Right cardiac atrium (tissue), 5 donors: ENCODE results near the gene OR10J1. TPM values are rescaled to one million over a fixed set of nuclear protein-coding genes. Genes with fewer than 3 reads are reported as not detected.
"Not testable (repeated sequence)": the region's sequence is repeated elsewhere in the genome, so short reads cannot be mapped to it uniquely, and the experiment has no call there.

Source experiments
- ATAC-seq, 2 donors: fragments of 200-7000 bp; cut with Tn5 transposase; one replicate each; pipeline versions ENCODE4 v1.8.0 to v1.9.1; 2020; ENCODE audit warnings: moderate library complexity in 2 of 2, mild to moderate bottlenecking in 1 of 2
- DNase-seq, 3 donors: peaks; one replicate each; pipeline ENCODE4 v3.0.0-alpha.2; 2020
- H3K27ac ChIP-seq: one replicate; pipeline ENCODE4 v1.5.1; 2013; ENCODE audit warnings: mild to moderate bottlenecking, low read length, control low read depth, moderate library complexity
- H3K27me3 ChIP-seq: one replicate; pipeline ENCODE4 v1.6.1; 2013; ENCODE audit not compliant: control insufficient read depth, insufficient read depth
- H3K4me1 ChIP-seq: one replicate; pipeline ENCODE4 v1.6.1; 2013; ENCODE audit warnings: low read length; ENCODE audit not compliant: control insufficient read depth, insufficient read depth
- H3K4me3 ChIP-seq: one replicate; pipeline ENCODE4 v1.5.1; 2013; ENCODE audit warnings: low read length, control low read depth
- H3K9me3 ChIP-seq: one replicate; pipeline ENCODE4 v1.6.1; 2013; ENCODE audit warnings: low read length; ENCODE audit not compliant: control insufficient read depth
- WGBS: extraction: QIAGEN DNeasy Blood & Tissue Kit; methylation state at CpG from one replicate; pipeline ENCODE4 v1.1.7; 2013; 5-methylcytosine and 5-hydroxymethylcytosine counted together
- intact Hi-C, 4 donors: fragments of 100-400 bp; cut with DNase I; formaldehyde crosslinking; loops; one replicate each; pipeline versions ENCODE4 v1.11.0 to v1.14.0; 2022 to 2023
- polyA plus RNA-seq: library from polyadenylated mRNA; stranded (reverse); fragments of 200-250 nt; gene quantifications from one replicate; pipeline ENCODE4 v1.2.3, GENCODE V29; 2013
- total RNA-seq, 4 donors: library from RNA; stranded (reverse); fragmentation: NEBNext Ultra II Directional; extraction: Animal tissue kit (Norgen Biotek cat#: 25700); gene quantifications; one replicate each; pipeline ENCODE4 v1.2.1, GENCODE V29; 2021
- donor health status: healthy with polysubstance abuse.
- donor health status: DM: no; HTN: yes; CAD: no.
- donor health status: DM: no; HTN: no; CAD: no.
- donor health status: DM: no; HTN: yes; CAD: no; lungs with severe emphysema.
- donor health status: DM: yes; HTN: yes; CAD: no.

OR10J1 gene
- total and polyA plus RNA-seq, 5 donors: not detected

DNA sequence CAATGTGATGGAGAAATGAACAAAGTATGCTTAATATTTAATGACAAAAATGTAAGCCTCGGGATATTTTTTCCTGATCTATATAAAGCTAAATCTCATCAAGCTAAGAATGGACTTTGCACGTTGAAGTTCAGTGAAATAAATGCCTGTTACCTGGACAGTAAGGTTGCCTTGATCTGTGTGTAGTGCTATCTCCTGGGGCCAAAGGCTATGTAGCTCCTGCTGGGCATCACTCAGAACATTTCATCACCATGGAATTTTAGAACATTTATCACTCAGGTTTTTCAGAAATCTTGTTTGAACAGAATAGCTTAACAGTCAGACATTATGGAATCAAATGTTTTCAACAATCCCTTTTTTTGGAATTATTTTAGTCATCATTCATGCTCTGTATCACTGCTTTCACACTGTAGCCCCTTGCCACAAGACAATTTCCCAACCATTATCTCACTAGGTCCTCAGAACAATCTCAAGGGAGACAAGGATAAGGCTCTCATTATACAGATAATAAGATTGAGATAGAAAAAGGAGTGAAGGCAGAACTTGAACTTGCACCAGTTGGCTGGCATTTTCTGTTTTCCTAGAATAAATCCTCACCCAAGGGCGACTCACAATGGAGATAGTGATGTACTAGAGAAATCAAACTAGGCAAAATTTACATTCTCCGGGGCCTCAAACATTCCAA lies 3.7 kb downstream of the OR10J1 start:
- no peak overlapping the region for H3K27ac ChIP-seq
- H3K27me3 ChIP-seq: no peaks in the 10 kb centered on the region
- no peak for DNase-seq
- intact Hi-C loops: no loop called here
- H3K4me3 ChIP-seq: no peak overlapping the region
- ATAC-seq: no peak
- no peaks in the 10 kb centered on the region for H3K9me3 ChIP-seq
- no peaks in the 10 kb centered on the region for H3K4me1 ChIP-seq
- WGBS: 62% methylated on average over 4 of the region's 4 CpGs

DNA sequence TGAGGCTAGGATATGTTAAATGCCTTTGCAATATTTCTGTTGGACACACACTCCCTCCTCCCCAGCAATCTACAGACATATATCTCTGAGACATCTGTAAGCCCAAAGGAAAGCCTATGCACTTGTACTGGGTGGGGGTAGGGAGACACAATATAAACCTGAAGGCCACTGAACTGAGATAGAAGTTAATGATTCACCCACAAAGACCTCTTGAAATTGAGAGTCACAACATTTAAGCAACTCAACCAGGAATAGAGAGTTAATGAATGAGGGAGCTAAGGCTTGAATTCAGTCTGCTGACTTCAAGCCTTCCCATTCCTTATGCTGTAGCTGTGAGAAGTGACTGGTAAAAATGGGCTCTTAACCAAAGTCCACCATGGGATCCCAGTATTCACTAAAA lies 5.0 kb downstream of the OR10J1 start:
- ATAC-seq (no peak), DNase-seq (no peak)
- no peaks in the 10 kb centered on the region for H3K4me1 ChIP-seq
- intact Hi-C loops: no loop called here
- no peaks in the 10 kb centered on the region for H3K9me3 ChIP-seq
- no peaks in the 10 kb centered on the region for H3K27me3 ChIP-seq
- no peak overlapping the region for H3K4me3 ChIP-seq
- H3K27ac ChIP-seq: no peak overlapping the region

DNA sequence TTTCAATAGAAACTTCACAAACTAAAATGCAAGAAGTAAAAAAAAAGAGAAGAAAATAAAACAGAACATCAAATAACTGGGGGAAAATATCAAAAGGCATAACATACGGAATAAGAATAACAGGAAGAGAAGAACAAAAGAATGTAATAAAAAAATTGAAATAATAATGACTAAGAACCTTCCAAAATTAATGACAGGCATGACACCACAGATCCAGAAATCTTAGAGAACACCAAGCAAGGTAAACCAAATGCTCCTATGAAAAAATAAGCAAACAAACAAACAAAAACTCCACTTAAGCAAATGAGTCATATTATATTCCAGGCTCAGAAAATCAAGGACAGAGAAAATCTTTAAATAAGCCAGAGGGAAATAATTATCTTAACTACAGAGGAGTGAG lies 8.7 kb downstream of the OR10J1 start:
- H3K4me1 ChIP-seq: no peaks in the 10 kb centered on the region
- H3K9me3 ChIP-seq: no peaks in the 10 kb centered on the region
- intact Hi-C loops: no loop called here
- no peak for ATAC-seq
- 71% methylated on average over 1 of the region's 1 CpG for WGBS
- DNase-seq: no peak
- no peak overlapping the region for H3K27ac ChIP-seq
- no peak overlapping the region for H3K4me3 ChIP-seq
- H3K27me3 ChIP-seq: no peaks in the 10 kb centered on the region

DNA sequence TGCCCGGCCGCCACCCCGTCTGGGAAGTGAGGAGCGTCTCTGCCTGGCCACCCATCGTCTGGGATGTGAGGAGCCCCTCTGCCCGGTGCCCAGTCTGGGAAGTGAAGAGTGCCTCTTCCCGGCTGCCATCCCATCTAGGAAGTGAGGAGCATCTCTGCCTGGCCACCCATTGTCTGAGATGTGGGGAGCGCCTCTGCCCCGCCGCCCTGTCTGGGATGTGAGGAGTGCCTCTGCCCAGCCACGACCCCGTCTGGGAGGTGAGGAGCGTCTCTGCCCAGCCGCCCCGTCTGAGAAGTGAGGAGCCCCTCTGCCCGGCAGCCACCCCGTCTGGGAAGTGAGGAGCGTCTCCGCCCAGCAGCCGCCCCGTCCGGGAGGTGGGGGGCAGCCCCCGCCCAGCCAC lies 10.1 kb downstream of the OR10J1 start:
- H3K27ac ChIP-seq, H3K4me1 ChIP-seq, H3K4me3 ChIP-seq, H3K9me3 ChIP-seq, ATAC-seq, H3K27me3 ChIP-seq, DNase-seq, intact Hi-C loops: not testable (repeated sequence)
- WGBS: 92% methylated on average over 18 of the region's 23 CpGs

DNA sequence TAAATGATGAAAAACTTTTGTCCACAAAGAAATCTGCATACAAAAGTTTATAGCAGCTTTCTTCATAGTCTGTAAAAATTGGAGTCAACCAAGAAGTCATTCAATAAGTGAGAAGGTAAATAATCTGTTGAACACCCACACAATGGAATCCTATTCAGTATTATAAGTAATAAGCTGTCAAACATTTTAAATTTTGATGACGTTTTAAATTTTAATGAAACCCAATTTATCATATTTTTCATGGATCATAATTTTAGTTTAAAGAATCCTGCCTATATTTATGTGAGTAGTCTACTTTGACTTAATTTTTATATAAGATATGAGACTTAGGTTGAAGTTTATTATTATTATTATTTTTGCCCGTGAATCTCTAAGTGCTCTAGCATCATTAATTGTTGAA lies 20.0 kb downstream of the OR10J1 start:
- no peak for DNase-seq
- H3K4me3 ChIP-seq: no peak overlapping the region
- intact Hi-C loops: no loop called here

DNA sequence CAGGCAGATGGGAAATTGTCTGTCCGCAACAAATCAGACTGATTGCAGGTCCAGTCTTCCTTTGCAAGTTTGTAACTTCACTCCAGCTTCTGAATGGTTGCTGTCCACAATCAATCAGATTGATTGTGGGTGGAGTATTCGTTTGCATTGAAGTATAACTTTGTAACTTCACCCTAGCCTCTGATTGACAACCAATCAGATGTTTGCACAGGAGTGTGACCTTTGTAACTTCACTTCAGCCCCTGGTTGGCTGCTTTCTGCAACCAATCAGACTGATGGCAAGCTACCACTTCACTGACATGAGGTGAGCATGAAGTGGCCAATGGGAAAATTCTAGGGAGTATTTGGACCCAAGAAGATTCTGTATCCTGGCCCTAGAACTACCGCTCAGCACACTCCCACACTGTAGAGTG lies 25.7 kb downstream of the OR10J1 start:
- H3K27me3 ChIP-seq: no peaks in the 10 kb centered on the region
- peaks cover 2% of the 10 kb centered on the region for H3K4me1 ChIP-seq
- 89% methylated on average over 3 of the region's 3 CpGs for WGBS
- peaks cover 2% of the 10 kb centered on the region for H3K9me3 ChIP-seq
- no peak for DNase-seq
- ATAC-seq: no peak
- intact Hi-C loops: no loop called here
- no peak overlapping the region for H3K4me3 ChIP-seq
- no peak overlapping the region for H3K27ac ChIP-seq

More for the DNA sequence above, 20.0 kb downstream of the OR10J1 start:
- WGBS: 80% methylated on average over 2 of the region's 2 CpGs
- no peak for ATAC-seq
- Histone ChIP-seq H3K4me1 (no peaks in the 10 kb centered on the region), H3K27me3 (no peaks in the 10 kb centered on the region), H3K27ac (no peak overlapping the region), H3K9me3 (peaks cover 2% of the 10 kb centered on the region)

- no peak for ATAC-seq
- no peak overlapping the region for H3K27ac ChIP-seq
- H3K4me1 ChIP-seq: peaks cover 2% of the 10 kb centered on the region
- intact Hi-C loops: no loop called here
- no peaks in the 10 kb centered on the region for H3K9me3 ChIP-seq
- no peaks in the 10 kb centered on the region for H3K27me3 ChIP-seq
- 88% methylated on average over 2 of the region's 2 CpGs for WGBS
- H3K4me3 ChIP-seq: no peak overlapping the region
- no peak for DNase-seq
Observed at GRCh38 chr1:159468321-159468720, 28.8 kb downstream of the OR10J1 start.

DNA sequence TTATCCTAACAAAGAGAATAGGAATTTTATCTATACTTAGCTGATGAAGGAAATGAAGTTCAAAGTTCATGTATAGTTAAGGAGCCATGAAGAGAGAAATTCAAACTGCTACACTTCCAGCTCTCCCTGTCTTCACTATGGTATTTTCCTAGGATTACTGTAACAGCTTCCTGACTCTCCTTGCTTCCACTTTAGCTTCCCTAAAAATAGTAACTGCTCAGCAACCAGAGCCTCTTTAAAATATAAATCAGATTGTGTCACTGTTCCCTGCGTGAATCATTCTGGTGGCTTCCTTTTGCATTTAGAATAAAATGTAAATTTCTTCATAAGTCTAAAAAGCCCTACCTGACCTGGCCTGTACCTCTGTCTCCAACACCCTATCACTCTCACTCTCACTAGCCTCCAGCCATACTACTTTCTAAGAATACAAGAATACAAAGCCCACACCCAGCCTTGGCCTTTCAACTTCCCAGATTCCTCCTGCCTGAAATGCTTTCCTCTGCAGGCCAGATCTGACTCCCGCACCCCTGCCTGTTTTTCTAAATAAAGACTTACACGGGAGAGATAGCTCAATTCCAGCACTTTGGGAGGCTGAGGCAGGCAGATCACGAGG lies 30.5 kb downstream of the OR10J1 start:
- DNase-seq: no peak
- peak overlapping the region; percentile 58 for H3K27ac ChIP-seq
- no peaks in the 10 kb centered on the region for H3K27me3 ChIP-seq
- intact Hi-C loops: no loop called here
- WGBS: 24% methylated on average over 4 of the region's 4 CpGs
- no peak for ATAC-seq
- no peak overlapping the region for H3K4me3 ChIP-seq
- H3K4me1 ChIP-seq: peaks cover 2% of the 10 kb centered on the region
- no peaks in the 10 kb centered on the region for H3K9me3 ChIP-seq

GRCh38 chr1:159473335-159473734 lies 33.8 kb downstream of the OR10J1 start:
- intact Hi-C loops: no loop called here
- no peaks in the 10 kb centered on the region for H3K9me3 ChIP-seq
- no peak overlapping the region for H3K4me3 ChIP-seq
- H3K27ac ChIP-seq: no peak overlapping the region
- ATAC-seq (peak; percentile 26 to 77), DNase-seq (no peak)
- H3K27me3 ChIP-seq: no peaks in the 10 kb centered on the region
- H3K4me1 ChIP-seq: peaks cover 2% of the 10 kb centered on the region
- WGBS: 40% methylated on average over 1 of the region's 1 CpG

- Histone ChIP-seq H3K4me1 (peaks cover 2% of the 10 kb centered on the region), H3K27me3 (no peaks in the 10 kb centered on the region), H3K27ac (no peak overlapping the region), H3K4me3 (no peak overlapping the region), H3K9me3 (no peaks in the 10 kb centered on the region)
- intact Hi-C loops: no loop called here
- no peak for ATAC-seq
- no peak for DNase-seq
- 79% methylated on average over 1 of the region's 1 CpG for WGBS
Observed at GRCh38 chr1:159474926-159475325, 35.4 kb downstream of the OR10J1 start.

GRCh38 chr1:159483501-159483900 lies 44.0 kb downstream of the OR10J1 start:
- ATAC-seq (no peak), DNase-seq (no peak)
- no peak overlapping the region for H3K4me3 ChIP-seq
- H3K27ac ChIP-seq: no peak overlapping the region
- no peaks in the 10 kb centered on the region for H3K4me1 ChIP-seq
- 91% methylated on average over 4 of the region's 4 CpGs for WGBS
- intact Hi-C loops: no loop called here
- peaks cover 3% of the 10 kb centered on the region for H3K9me3 ChIP-seq
- no peaks in the 10 kb centered on the region for H3K27me3 ChIP-seq
